ENCODE data around the gene CD44.

Gene CD44

GRCh38 chr11:35099278-35100012, 39.5 kb upstream of the CD44 start:
- no peak for TF ChIP-seq EZH2phosphoT487 (IDR thresholded peaks at IDR 0.05; ENCODE audit: borderline replicate concordance, low read length)
- TF ChIP-seq, protein P1, sequence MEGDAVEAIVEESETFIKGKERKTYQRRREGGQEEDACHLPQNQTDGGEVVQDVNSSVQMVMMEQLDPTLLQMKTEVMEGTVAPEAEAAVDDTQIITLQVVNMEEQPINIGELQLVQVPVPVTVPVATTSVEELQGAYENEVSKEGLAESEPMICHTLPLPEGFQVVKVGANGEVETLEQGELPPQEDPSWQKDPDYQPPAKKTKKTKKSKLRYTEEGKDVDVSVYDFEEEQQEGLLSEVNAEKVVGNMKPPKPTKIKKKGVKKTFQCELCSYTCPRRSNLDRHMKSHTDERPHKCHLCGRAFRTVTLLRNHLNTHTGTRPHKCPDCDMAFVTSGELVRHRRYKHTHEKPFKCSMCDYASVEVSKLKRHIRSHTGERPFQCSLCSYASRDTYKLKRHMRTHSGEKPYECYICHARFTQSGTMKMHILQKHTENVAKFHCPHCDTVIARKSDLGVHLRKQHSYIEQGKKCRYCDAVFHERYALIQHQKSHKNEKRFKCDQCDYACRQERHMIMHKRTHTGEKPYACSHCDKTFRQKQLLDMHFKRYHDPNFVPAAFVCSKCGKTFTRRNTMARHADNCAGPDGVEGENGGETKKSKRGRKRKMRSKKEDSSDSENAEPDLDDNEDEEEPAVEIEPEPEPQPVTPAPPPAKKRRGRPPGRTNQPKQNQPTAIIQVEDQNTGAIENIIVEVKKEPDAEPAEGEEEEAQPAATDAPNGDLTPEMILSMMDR (IDR thresholded peaks at IDR 0.05; ENCODE audit: low read depth, low read length, poor library complexity, severe bottlenecking): no peak
- Histone ChIP-seq H3K4me2 (ENCODE audit: low read length) (no peak overlapping the region), H3K4me1 (ENCODE audit: control insufficient read depth, low read length) (peaks cover 4% of the 10 kb centered on the region), H3K9me3 (ENCODE audit: control insufficient read depth, insufficient read depth, low read length) (no peaks in the 10 kb centered on the region), H3F3A (ENCODE audit: control insufficient read depth, insufficient read depth) (no peaks in the 10 kb centered on the region), H3K27ac (ENCODE audit: low read depth, low read length) (no peak overlapping the region), H3K9me2 (replicated peaks; ENCODE audit: control insufficient read depth, low read length) (no peaks in the 10 kb centered on the region), H3K4me3 (ENCODE audit: low read length) (no peak overlapping the region), H4K20me1 (ENCODE audit: control insufficient read depth, insufficient read depth, low read depth, low read length) (no peaks in the 10 kb centered on the region), H3K27me3 (ENCODE audit: control insufficient read depth, low read length) (no peaks in the 10 kb centered on the region), H3K79me2 (ENCODE audit: control insufficient read depth, low read length) (no peaks in the 10 kb centered on the region), H3K36me3 (ENCODE audit: control insufficient read depth, low read length) (no peaks in the 10 kb centered on the region)

GRCh38 chr11:35100013-35100383, 39.0 kb upstream of the CD44 start:
- no peak overlapping the region for H3K4me2 ChIP-seq (ENCODE audit: low read length)
- H3K27me3 ChIP-seq (ENCODE audit: control insufficient read depth, low read length): no peaks in the 10 kb centered on the region
- no peaks in the 10 kb centered on the region for H3F3A ChIP-seq (ENCODE audit: control insufficient read depth, insufficient read depth)

GRCh38 chr11:35101223-35101622, 37.7 kb upstream of the CD44 start:
- H4K20me1 ChIP-seq (ENCODE audit: control insufficient read depth, insufficient read depth, low read depth, low read length): no peaks in the 10 kb centered on the region
- H3K27ac ChIP-seq (ENCODE audit: low read depth, low read length): no peak overlapping the region
- no peaks in the 10 kb centered on the region for H3K79me2 ChIP-seq (ENCODE audit: control insufficient read depth, low read length)
- no peak overlapping the region for H3K4me2 ChIP-seq (ENCODE audit: low read length)
- no peaks in the 10 kb centered on the region for H3K9me2 ChIP-seq (replicated peaks; ENCODE audit: control insufficient read depth, low read length)
- H3K4me1 ChIP-seq (ENCODE audit: control insufficient read depth, low read length): peaks cover 2% of the 10 kb centered on the region
- no peaks in the 10 kb centered on the region for H3K27me3 ChIP-seq (ENCODE audit: control insufficient read depth, low read length)
- H3K9me3 ChIP-seq (ENCODE audit: control insufficient read depth, insufficient read depth, low read length): no peaks in the 10 kb centered on the region
- H3K4me3 ChIP-seq (ENCODE audit: low read length): no peak overlapping the region
- no peak for TF ChIP-seq EZH2phosphoT487 (IDR thresholded peaks at IDR 0.05; ENCODE audit: borderline replicate concordance, low read length)
- TF ChIP-seq, protein P1 (IDR thresholded peaks at IDR 0.05; ENCODE audit: low read depth, low read length, poor library complexity, severe bottlenecking): no peak
- H3F3A ChIP-seq (ENCODE audit: control insufficient read depth, insufficient read depth): no peaks in the 10 kb centered on the region
- no peaks in the 10 kb centered on the region for H3K36me3 ChIP-seq (ENCODE audit: control insufficient read depth, low read length)

More at GRCh38 chr11:35100013-35100383, 39.0 kb upstream of the CD44 start:
- TF ChIP-seq EZH2phosphoT487 (IDR thresholded peaks at IDR 0.05; ENCODE audit: borderline replicate concordance, low read length): no peak
- H3K36me3 ChIP-seq (ENCODE audit: control insufficient read depth, low read length): no peaks in the 10 kb centered on the region
- H3K27ac ChIP-seq (ENCODE audit: low read depth, low read length): no peak overlapping the region
- H3K9me2 ChIP-seq (replicated peaks; ENCODE audit: control insufficient read depth, low read length): no peaks in the 10 kb centered on the region
- no peak overlapping the region for H3K4me3 ChIP-seq (ENCODE audit: low read length)
- H3K79me2 ChIP-seq (ENCODE audit: control insufficient read depth, low read length): no peaks in the 10 kb centered on the region
- H3K4me1 ChIP-seq (ENCODE audit: control insufficient read depth, low read length): no peaks in the 10 kb centered on the region; the same call in 1 of the 2 replicates
- H3K9me3 ChIP-seq (ENCODE audit: control insufficient read depth, insufficient read depth, low read length): no peaks in the 10 kb centered on the region
- no peaks in the 10 kb centered on the region for H4K20me1 ChIP-seq (ENCODE audit: control insufficient read depth, insufficient read depth, low read depth, low read length)

DNA sequence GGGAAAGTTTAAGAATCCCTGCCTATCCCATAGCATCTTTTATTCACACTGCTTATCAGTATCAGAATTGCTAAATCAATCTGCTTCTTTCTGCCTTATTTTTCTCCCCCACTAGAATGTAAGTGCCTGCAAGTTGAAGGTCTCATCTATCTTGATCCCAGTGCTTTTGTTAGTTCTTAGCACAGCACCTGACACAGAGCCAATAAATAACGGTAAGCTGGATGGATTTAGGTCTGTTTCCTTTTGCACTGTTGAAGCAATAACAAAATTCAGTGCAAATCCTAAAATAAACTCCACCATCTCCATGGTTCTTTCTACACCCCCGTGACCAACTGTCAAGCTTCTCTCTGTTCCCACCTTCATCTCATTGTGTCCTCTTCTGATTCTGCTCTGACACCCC, 36.7 kb upstream of the CD44 start:
- Histone ChIP-seq H3K9me2 (replicated peaks; ENCODE audit: control insufficient read depth, low read length) (no peaks in the 10 kb centered on the region), H3K27ac (ENCODE audit: low read depth, low read length) (no peak overlapping the region), H3K4me3 (ENCODE audit: low read length) (no peak overlapping the region), H3K4me1 (ENCODE audit: control insufficient read depth, low read length) (peaks cover 12% of the 10 kb centered on the region), H3K27me3 (ENCODE audit: control insufficient read depth, low read length) (no peaks in the 10 kb centered on the region), H3F3A (ENCODE audit: control insufficient read depth, insufficient read depth) (no peaks in the 10 kb centered on the region), H4K20me1 (ENCODE audit: control insufficient read depth, insufficient read depth, low read depth, low read length) (no peaks in the 10 kb centered on the region), H3K9me3 (ENCODE audit: control insufficient read depth, insufficient read depth, low read length) (no peaks in the 10 kb centered on the region), H3K36me3 (ENCODE audit: control insufficient read depth, low read length) (no peaks in the 10 kb centered on the region), H3K79me2 (ENCODE audit: control insufficient read depth, low read length) (no peaks in the 10 kb centered on the region), H3K4me2 (ENCODE audit: low read length) (no peak overlapping the region)
- TF ChIP-seq, protein P1 (IDR thresholded peaks at IDR 0.05; ENCODE audit: low read depth, low read length, poor library complexity, severe bottlenecking): no peak
- TF ChIP-seq EZH2phosphoT487 (IDR thresholded peaks at IDR 0.05; ENCODE audit: borderline replicate concordance, low read length): no peak
